Ascending aorta (tissue), 2 donors: Measurements from ENCODE around the gene DPP7. TPM values are rescaled to one million over a fixed set of nuclear protein-coding genes. Genes with fewer than 3 reads are reported as not detected.

ENCODE experiments used
- DNase-seq, 2 donors: peaks; one replicate each; pipeline ENCODE4 v3.0.0-alpha.2; 2019; ENCODE audit warnings: low spot score in 2 of 2
- H3K27ac ChIP-seq, 2 donors: fragments of 200-600 bp; sonication (generic); one replicate each; pipeline ENCODE4 v1.5.1; 2016 to 2017; ENCODE audit warnings: mild to moderate bottlenecking in 1 of 2
- H3K27me3 ChIP-seq: fragments of 200-600 bp; sonication (generic); one replicate; pipeline ENCODE4 v1.5.1; 2017
- H3K36me3 ChIP-seq, 2 donors: fragments of 200-600 bp; sonication (generic); one replicate each; pipeline ENCODE4 v1.5.1; 2016
- H3K4me1 ChIP-seq, 2 donors: fragments of 200-600 bp; sonication (generic); one replicate each; pipeline ENCODE4 v1.5.1; 2016 to 2017; ENCODE audit warnings: mild to moderate bottlenecking in 1 of 2
- H3K4me3 ChIP-seq, 2 donors: fragments of 200-600 bp; sonication (generic); one replicate each; pipeline ENCODE4 v1.5.1; 2016 to 2017; ENCODE audit warnings: mild to moderate bottlenecking in 1 of 2
- H3K9me3 ChIP-seq, 2 donors: fragments of 200-600 bp; sonication (generic); one replicate each; pipeline ENCODE4 v1.5.1; 2016
- intact Hi-C: fragments of 100-400 bp; cut with DNase I; formaldehyde crosslinking; loops from one replicate; pipeline ENCODE4 v1.15.1; 2023
- total RNA-seq: library from RNA; depleted of rRNA; stranded (reverse); fragments of >200 nt; gene quantifications from one replicate; pipeline ENCODE4 v1.1.0, GENCODE V29; 2016
- TF ChIP-seq, protein P1 (sequence below), 3 experiments: fragments of 200-600 bp in 2 of 3; fragments of 450-650 bp in 1 of 3; sonication (generic) in 2 of 3; IDR thresholded peaks; one replicate each; pipeline ENCODE4 v1.5.1; 2016 to 2019; ENCODE audit warnings: antibody characterized with exemption in 3 of 3, mild to moderate bottlenecking in 1 of 3, moderate library complexity in 1 of 3

The DPP7 gene
- total RNA-seq, 1 donor from 2014 or later, result 176 TPM

DNA sequence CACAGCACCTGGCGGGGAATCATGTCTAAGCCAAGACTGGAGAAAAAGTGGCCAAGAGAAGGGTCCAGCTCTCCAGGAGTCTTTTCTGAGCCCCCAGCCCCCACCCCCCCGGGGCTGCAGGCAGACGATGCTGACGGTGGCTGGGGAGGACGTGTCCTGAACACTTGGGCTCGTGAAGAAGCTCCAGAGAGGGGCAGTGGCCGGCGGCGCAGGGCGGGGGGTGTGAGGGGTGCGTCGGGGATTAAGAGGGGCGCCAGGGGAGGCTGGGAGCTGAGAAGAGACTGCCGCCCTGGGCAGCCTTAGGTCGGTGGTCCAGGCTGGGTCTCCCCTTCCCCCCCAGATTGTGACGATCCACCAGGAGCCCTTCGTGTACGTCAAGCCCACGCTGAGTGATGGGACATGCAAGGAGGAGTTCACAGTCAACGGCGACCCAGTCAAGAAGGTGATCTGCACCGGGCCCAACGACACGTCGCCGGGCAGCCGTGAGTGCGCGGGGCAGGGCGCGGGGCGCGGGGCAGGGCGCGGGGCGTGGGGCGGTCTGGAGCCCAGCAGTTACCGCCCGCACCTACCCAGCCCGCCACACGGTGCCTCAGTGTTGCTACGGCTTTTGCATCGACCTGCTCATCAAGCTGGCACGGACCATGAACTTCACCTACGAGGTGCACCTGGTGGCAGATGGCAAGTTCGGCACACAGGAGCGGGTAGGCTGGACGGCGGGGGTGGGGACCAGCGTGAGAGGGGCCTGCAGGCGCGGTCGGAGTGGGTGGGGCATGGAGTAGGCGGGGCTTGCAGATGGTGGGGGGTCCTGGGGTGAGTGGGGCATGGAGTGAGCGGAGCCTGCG is 46.4 kb upstream of the DPP7 start:
- Histone ChIP-seq H3K4me1 (peaks cover 10 to 17% of the 10 kb centered on the region in 2 donors), H3K27ac (no peak overlapping the region), H3K9me3 (no peaks in the 10 kb centered on the region), H3K27me3 (peaks cover 55% of the 10 kb centered on the region), H3K36me3 (no peaks in the 10 kb centered on the region), H3K4me3 (no peak overlapping the region)
- DNase-seq, result no peak
- intact Hi-C loops, result no loop called here
- TF ChIP-seq, protein P1, sequence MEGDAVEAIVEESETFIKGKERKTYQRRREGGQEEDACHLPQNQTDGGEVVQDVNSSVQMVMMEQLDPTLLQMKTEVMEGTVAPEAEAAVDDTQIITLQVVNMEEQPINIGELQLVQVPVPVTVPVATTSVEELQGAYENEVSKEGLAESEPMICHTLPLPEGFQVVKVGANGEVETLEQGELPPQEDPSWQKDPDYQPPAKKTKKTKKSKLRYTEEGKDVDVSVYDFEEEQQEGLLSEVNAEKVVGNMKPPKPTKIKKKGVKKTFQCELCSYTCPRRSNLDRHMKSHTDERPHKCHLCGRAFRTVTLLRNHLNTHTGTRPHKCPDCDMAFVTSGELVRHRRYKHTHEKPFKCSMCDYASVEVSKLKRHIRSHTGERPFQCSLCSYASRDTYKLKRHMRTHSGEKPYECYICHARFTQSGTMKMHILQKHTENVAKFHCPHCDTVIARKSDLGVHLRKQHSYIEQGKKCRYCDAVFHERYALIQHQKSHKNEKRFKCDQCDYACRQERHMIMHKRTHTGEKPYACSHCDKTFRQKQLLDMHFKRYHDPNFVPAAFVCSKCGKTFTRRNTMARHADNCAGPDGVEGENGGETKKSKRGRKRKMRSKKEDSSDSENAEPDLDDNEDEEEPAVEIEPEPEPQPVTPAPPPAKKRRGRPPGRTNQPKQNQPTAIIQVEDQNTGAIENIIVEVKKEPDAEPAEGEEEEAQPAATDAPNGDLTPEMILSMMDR (IDR thresholded peaks at IDR 0.05), result no peak

- H3K36me3 ChIP-seq, result no peaks in the 10 kb centered on the region
- no peak overlapping the region for H3K4me3 ChIP-seq
- DNase-seq, result no peak
- peaks cover 49% of the 10 kb centered on the region for H3K27me3 ChIP-seq
- H3K4me1 ChIP-seq, result peaks cover 10 to 17% of the 10 kb centered on the region in 2 donors
- H3K9me3 ChIP-seq, result no peaks in the 10 kb centered on the region
- TF ChIP-seq, protein P1 (IDR thresholded peaks at IDR 0.05), result no peak
- intact Hi-C loops, result no loop called here
- no peak overlapping the region for H3K27ac ChIP-seq
These were observed 45.5 kb upstream of the DPP7 start for GRCh38 chr9:137160054-137160425.

GRCh38 chr9:137159105-137160053 is 44.8 kb upstream of the DPP7 start:
- Histone ChIP-seq H3K4me1 (peaks cover 10 to 17% of the 10 kb centered on the region in 2 donors), H3K27me3 (peaks cover 49% of the 10 kb centered on the region), H3K9me3 (no peaks in the 10 kb centered on the region), H3K27ac (no peak overlapping the region), H3K36me3 (no peaks in the 10 kb centered on the region), H3K4me3 (no peak overlapping the region)
- DNase-seq, result no peak
- intact Hi-C loops, result no loop called here
- TF ChIP-seq, protein P1 (IDR thresholded peaks at IDR 0.05), result no peak

- no peak overlapping the region for H3K4me3 ChIP-seq
- H3K27me3 ChIP-seq, result peaks cover 44% of the 10 kb centered on the region
- no peaks in the 10 kb centered on the region for H3K36me3 ChIP-seq
- intact Hi-C loops, result no loop called here
- TF ChIP-seq, protein P1 (IDR thresholded peaks at IDR 0.05), result no peak
- H3K27ac ChIP-seq, result no peak overlapping the region
- no peaks in the 10 kb centered on the region for H3K9me3 ChIP-seq
- peaks cover 10 to 17% of the 10 kb centered on the region in 2 donors for H3K4me1 ChIP-seq
- no peak for DNase-seq
These were observed 44.1 kb upstream of the DPP7 start for GRCh38 chr9:137158625-137159024.

DNA sequence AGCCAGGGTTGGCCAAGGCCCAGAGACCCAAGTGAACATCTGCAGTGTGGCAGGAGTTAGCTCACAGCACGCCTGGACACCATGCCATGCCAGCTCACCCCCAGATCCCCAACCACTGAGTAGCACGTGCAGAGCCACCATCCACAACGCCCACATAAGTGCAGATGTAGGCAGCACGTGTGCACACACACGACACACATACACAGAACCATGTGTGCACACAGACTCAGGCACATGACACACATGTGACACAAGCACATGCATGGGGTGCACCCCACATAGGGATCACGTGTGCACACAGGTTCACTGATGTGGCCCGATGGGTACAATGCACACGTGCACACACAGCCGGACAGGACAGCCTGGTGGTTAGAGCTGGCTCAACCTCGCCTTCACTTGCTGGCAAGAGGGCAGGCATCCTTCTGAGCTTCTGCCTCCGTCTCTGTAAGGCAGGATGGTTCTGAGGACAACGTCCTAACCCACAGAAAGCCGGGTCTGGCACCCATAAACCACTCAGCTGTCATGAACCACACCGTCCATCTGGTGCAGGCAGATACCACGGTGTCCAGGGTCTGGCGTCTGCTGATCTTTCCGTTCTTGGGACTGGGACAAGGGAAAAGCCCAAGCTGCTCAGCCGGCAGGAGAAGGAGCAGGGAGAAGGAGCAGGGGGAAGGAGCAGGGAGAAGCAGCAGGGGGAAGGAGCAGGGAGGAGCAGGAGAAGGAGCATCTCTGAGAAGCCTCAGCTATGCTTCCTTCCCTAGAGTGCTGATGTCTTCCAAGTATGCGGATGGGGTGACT is 43.3 kb upstream of the DPP7 start:
- DNase-seq, result no peak
- no peak overlapping the region for H3K4me3 ChIP-seq
- H3K36me3 ChIP-seq, result no peaks in the 10 kb centered on the region
- intact Hi-C loops, result no loop called here
- no peak overlapping the region for H3K27ac ChIP-seq
- H3K9me3 ChIP-seq, result no peaks in the 10 kb centered on the region
- peaks cover 8 to 12% of the 10 kb centered on the region in 2 donors for H3K4me1 ChIP-seq
- TF ChIP-seq, protein P1 (IDR thresholded peaks at IDR 0.05), result no peak
- H3K27me3 ChIP-seq, result peaks cover 38% of the 10 kb centered on the region
